PFSK-1 (cell line): ENCODE measurements around the gene NTN3. TPM values are rescaled to one million over a fixed set of nuclear protein-coding genes. Genes with fewer than 3 reads are reported as not detected.

Experiments
- FOXP2 ChIP-seq: optimal IDR thresholded peaks from 2 replicates; pipeline ENCODE3; 2011; ENCODE audit warnings: borderline replicate concordance, control low read depth, inconsistent platforms; ENCODE audit not compliant: insufficient read depth; ENCODE audit errors: extremely low read length, extremely low read depth
- POLR2AphosphoS5 ChIP-seq: IDR thresholded peaks from 2 replicates; pipeline ENCODE4 v1.6.1; 2012; ENCODE audit warnings: low read depth, mild to moderate bottlenecking, control low read depth, low read length, moderate library complexity
- REST ChIP-seq, 2 experiments: IDR thresholded peaks; 2 replicates each; pipeline versions ENCODE4 v1.6.1 to v1.8.0; 2011 to 2012; ENCODE audit warnings: low read depth in 2 of 2, low read length in 2 of 2, control low read depth in 1 of 2, inconsistent platforms in 1 of 2, mild to moderate bottlenecking in 1 of 2, moderate library complexity in 1 of 2; ENCODE audit not compliant: insufficient read depth in 1 of 2
- SIN3A ChIP-seq: IDR thresholded peaks from 2 replicates; pipeline ENCODE4 v1.6.1; 2012; ENCODE audit warnings: mild to moderate bottlenecking, low read length, moderate library complexity, borderline replicate concordance; ENCODE audit not compliant: insufficient read depth
- TAF1 ChIP-seq: IDR thresholded peaks from 2 replicates; pipeline ENCODE4 v1.6.1; 2012; ENCODE audit warnings: low read length, control low read depth, borderline replicate concordance; ENCODE audit not compliant: insufficient read depth
- polyA plus RNA-seq: library from polyadenylated mRNA; unstranded; fragments of >200 nt; gene quantifications from one replicate; pipeline ENCODE4 v1.2.1, GENCODE V29; 2012; ENCODE audit warnings: low read depth, missing spikeins; ENCODE audit not compliant: insufficient read length

The NTN3 gene
- not detected for polyA plus RNA-seq

GRCh38 chr16:2471016-2471652 is at the start of gene NTN3:
Gene NTN3 (plus strand): TSS chr16:2471297. CDS start chr16:2471702, 405 bp downstream.
- TF ChIP-seq TAF1 (no peak), POLR2AphosphoS5 (no peak), FOXP2 (no peak), SIN3A (no peak), REST (IDR thresholded peaks at IDR 0.05; ENCODE audit: insufficient read depth in 1 of 2, low read depth in 2 of 2, low read length in 2 of 2) (no peak)

- TF ChIP-seq FOXP2 (no peak), POLR2AphosphoS5 (no peak), TAF1 (no peak), REST (IDR thresholded peaks at IDR 0.05; ENCODE audit: insufficient read depth in 1 of 2, low read depth in 2 of 2, low read length in 2 of 2) (no peak), SIN3A (no peak)
Observed at GRCh38 chr16:2422123-2422867, 48.8 kb upstream of the NTN3 start.

GRCh38 chr16:2424061-2425007 is 46.8 kb upstream of the NTN3 start:
- TF ChIP-seq SIN3A (no peak), TAF1 (no peak), FOXP2 (no peak), REST (IDR thresholded peaks at IDR 0.05; ENCODE audit: insufficient read depth in 1 of 2, low read depth in 2 of 2, low read length in 2 of 2) (no peak), POLR2AphosphoS5 (no peak)

- TF ChIP-seq REST (IDR thresholded peaks at IDR 0.05; ENCODE audit: insufficient read depth in 1 of 2, low read depth in 2 of 2, low read length in 2 of 2) (no peak), POLR2AphosphoS5 (no peak), SIN3A (no peak), FOXP2 (no peak), TAF1 (no peak)
Observed at GRCh38 chr16:2425008-2425518, 46.0 kb upstream of the NTN3 start.
